ENCODE measurements around the gene ARSB.

The ARSB gene

GRCh38 chr5:78929833-78930232 is 55.3 kb downstream of the ARSB start:
- Histone ChIP-seq H3K27me3 (ENCODE audit: insufficient read depth, poor library complexity, severe bottlenecking) (no peaks in the 10 kb centered on the region), H3K4me3 (replicated peaks; ENCODE audit: insufficient read depth, low read length) (no peak overlapping the region), H3K27ac (replicated peaks) (no peak overlapping the region)
- TF ChIP-seq REST (IDR thresholded peaks at IDR 0.05; ENCODE audit: insufficient replicate concordance, low read depth): no peak
- no peak for TF ChIP-seq POLR2AphosphoS5 (IDR thresholded peaks at IDR 0.05; ENCODE audit: low read depth)
- no peak for TF ChIP-seq SPI1 (IDR thresholded peaks at IDR 0.05; ENCODE audit: borderline replicate concordance, low read depth)
- no peak for TF ChIP-seq GABPA (IDR thresholded peaks at IDR 0.05; ENCODE audit: low read depth)
- DNase-seq (ENCODE audit: low read depth in 1 of 2, low spot score in 1 of 2): no peak

- no peak overlapping the region for H3K4me3 ChIP-seq (replicated peaks; ENCODE audit: insufficient read depth, low read length)
- H3K27ac ChIP-seq (replicated peaks): no peak overlapping the region
- DNase-seq (ENCODE audit: low read depth in 1 of 2, low spot score in 1 of 2): peak in 1 of 2 experiments; percentile 23
- TF ChIP-seq GABPA (IDR thresholded peaks at IDR 0.05; ENCODE audit: low read depth): no peak
- TF ChIP-seq SPI1 (IDR thresholded peaks at IDR 0.05; ENCODE audit: borderline replicate concordance, low read depth): no peak
- TF ChIP-seq POLR2AphosphoS5 (IDR thresholded peaks at IDR 0.05; ENCODE audit: low read depth): no peak
- no peak for TF ChIP-seq CTCF (IDR thresholded peaks at IDR 0.05; ENCODE audit: insufficient read depth, low read length)
- TF ChIP-seq REST (IDR thresholded peaks at IDR 0.05; ENCODE audit: insufficient replicate concordance, low read depth): no peak
- H3K27me3 ChIP-seq (ENCODE audit: insufficient read depth, poor library complexity, severe bottlenecking): no peaks in the 10 kb centered on the region
These were observed 57.3 kb downstream of the ARSB start for GRCh38 chr5:78927657-78928282.

GRCh38 chr5:78926252-78926651 is 58.9 kb downstream of the ARSB start:
- no peak for TF ChIP-seq POLR2AphosphoS5 (IDR thresholded peaks at IDR 0.05; ENCODE audit: low read depth)
- no peak for TF ChIP-seq REST (IDR thresholded peaks at IDR 0.05; ENCODE audit: insufficient replicate concordance, low read depth)
- TF ChIP-seq GABPA (IDR thresholded peaks at IDR 0.05; ENCODE audit: low read depth): no peak
- TF ChIP-seq SPI1 (IDR thresholded peaks at IDR 0.05; ENCODE audit: borderline replicate concordance, low read depth): no peak
- no peak for TF ChIP-seq CTCF (IDR thresholded peaks at IDR 0.05; ENCODE audit: insufficient read depth, low read length)
- H3K27me3 ChIP-seq (ENCODE audit: insufficient read depth, poor library complexity, severe bottlenecking): no peaks in the 10 kb centered on the region
- no peak overlapping the region for H3K27ac ChIP-seq (replicated peaks)
- DNase-seq (ENCODE audit: low read depth in 1 of 2, low spot score in 1 of 2): no peak
- no peak overlapping the region for H3K4me3 ChIP-seq (replicated peaks; ENCODE audit: insufficient read depth, low read length)
